Endodermal cell (in vitro differentiated cells): ENCODE data around the gene TDRD12. TPM values are rescaled to one million over a fixed set of nuclear protein-coding genes. Genes with fewer than 3 reads are reported as not detected.
"Not testable (repeated sequence)": the region's sequence is repeated elsewhere in the genome, so short reads cannot be mapped to it uniquely, and the experiment has no call there.

ENCODE experiments used
- DNase-seq: peaks from one replicate; pipeline ENCODE4 v3.0.0-alpha.2; 2017
- H3K27ac ChIP-seq: 2 replicates; pipeline ENCODE4 v1.5.1; 2013; ENCODE audit warnings: mild to moderate bottlenecking, low read depth, low read length, moderate library complexity
- H3K27me3 ChIP-seq: 2 replicates; pipeline ENCODE4 v1.6.1; 2013; ENCODE audit warnings: mild to moderate bottlenecking, low read length, moderate library complexity; ENCODE audit not compliant: insufficient read depth, control insufficient read depth, poor library complexity, severe bottlenecking
- H3K36me3 ChIP-seq: 2 replicates; pipeline ENCODE4 v1.7.0; 2013; ENCODE audit warnings: mild to moderate bottlenecking, low read length, moderate library complexity; ENCODE audit not compliant: control insufficient read depth, insufficient read depth
- H3K4me1 ChIP-seq: one replicate; pipeline ENCODE4 v1.7.0; 2013; ENCODE audit warnings: low read length; ENCODE audit not compliant: control insufficient read depth, insufficient read depth
- H3K4me3 ChIP-seq: 2 replicates; pipeline ENCODE4 v1.5.1; 2013; ENCODE audit warnings: mild to moderate bottlenecking, low read length, moderate library complexity
- H3K9ac ChIP-seq: 2 replicates; pipeline ENCODE4 v1.6.1; 2013; ENCODE audit warnings: mild to moderate bottlenecking, low read length, moderate library complexity; ENCODE audit not compliant: poor library complexity, severe bottlenecking; ENCODE audit errors: extremely low read depth
- H3K9me3 ChIP-seq: 2 replicates; pipeline ENCODE4 v1.6.1; 2013; ENCODE audit warnings: mild to moderate bottlenecking, low read length, moderate library complexity; ENCODE audit not compliant: control insufficient read depth
- H3K27ac Mint-ChIP-seq: 2 replicates; pipeline ENCODE4 v1.8.0; 2020; ENCODE audit warnings: mixed read lengths
- H3K27me3 Mint-ChIP-seq: 2 replicates; pipeline ENCODE4 v1.8.0; 2021; ENCODE audit warnings: mild to moderate bottlenecking, mixed read lengths; ENCODE audit not compliant: insufficient read depth
- H3K36me3 Mint-ChIP-seq: 2 replicates; pipeline ENCODE4 v1.8.0; 2020; ENCODE audit warnings: low read depth, mixed read lengths
- H3K4me1 Mint-ChIP-seq: 2 replicates; pipeline ENCODE4 v1.8.0; 2020; ENCODE audit warnings: mixed read lengths
- H3K4me3 Mint-ChIP-seq: 2 replicates; pipeline ENCODE4 v1.8.0; 2020; ENCODE audit warnings: mild to moderate bottlenecking, moderate library complexity, mixed read lengths
- H3K9me3 Mint-ChIP-seq: 2 replicates; pipeline ENCODE4 v1.8.0; 2020; ENCODE audit warnings: mild to moderate bottlenecking, mixed read lengths
- CTCF ChIP-seq: fragments of 200-600 bp; sonication (generic); conservative IDR thresholded peaks from 2 replicates; pipeline ENCODE4 v1.5.0; 2021; ENCODE audit warnings: antibody characterized with exemption, mild to moderate bottlenecking
- WGBS, 2 experiments: methylation state at CpG; one replicate each; pipeline versions ENCODE4 v1.1.5 to v1.1.7; 2013; ENCODE audit warnings: missing lambda C conversion rate in 2 of 2, mixed read lengths in 1 of 2; ENCODE audit not compliant: insufficient coverage in 1 of 2, insufficient read length in 1 of 2; 5-methylcytosine and 5-hydroxymethylcytosine counted together
- total RNA-seq, 2 donors: library from RNA; stranded (reverse); fragmentation: NEBNext Ultra II Directional in 1 of 2; extraction: Animal tissue kit (Norgen Biotek cat#: 25700) in 1 of 2; gene quantifications; 2 replicates in 1 of 2; 3 replicates in 1 of 2; pipeline ENCODE4 v1.2.1, GENCODE V29; 2021

The TDRD12 gene
- total RNA-seq, 2 donors from 2014 or later, result 0.20 to 0.84 TPM

GRCh38 chr19:32711747-32712146 is 7.8 kb upstream of the TDRD12 start:
- H3K9me3 ChIP-seq, result no peaks in the 10 kb centered on the region
- no peaks in the 10 kb centered on the region for H3K4me1 ChIP-seq
- WGBS, 2 experiments, result 97 to 99% methylated on average over 6 of the region's 6 CpGs
- Mint-ChIP-seq H3K4me1 (peaks cover 12% of the 10 kb centered on the region), H3K27me3 (no peaks in the 10 kb centered on the region), H3K36me3 (peaks cover 28% of the 10 kb centered on the region), H3K9me3 (no peaks in the 10 kb centered on the region), H3K4me3 (no peak overlapping the region), H3K27ac (no peak overlapping the region)
- no peaks in the 10 kb centered on the region for H3K27me3 ChIP-seq
- no peak for DNase-seq
- peaks cover 4% of the 10 kb centered on the region for H3K36me3 ChIP-seq
- no peak overlapping the region for H3K4me3 ChIP-seq
- H3K9ac ChIP-seq, result no peak overlapping the region
- H3K27ac ChIP-seq, result no peak overlapping the region
- no peak for TF ChIP-seq CTCF

- not testable (repeated sequence) for H3K4me1 ChIP-seq, H3K27ac Mint-ChIP-seq, H3K36me3 ChIP-seq, H3K27ac ChIP-seq, H3K27me3 Mint-ChIP-seq, DNase-seq, H3K9ac ChIP-seq, H3K27me3 ChIP-seq, H3K4me1 Mint-ChIP-seq, H3K4me3 Mint-ChIP-seq, H3K9me3 ChIP-seq, H3K9me3 Mint-ChIP-seq, H3K4me3 ChIP-seq
- WGBS, 2 experiments, result 83 to 97% methylated on average over 1 to 7 of the region's 7 CpGs
- H3K36me3 Mint-ChIP-seq, result peaks cover 16% of the 10 kb centered on the region
Measured at GRCh38 chr19:32716203-32716602, 3.4 kb upstream of the TDRD12 start.

GRCh38 chr19:32717496-32717895 is 2.1 kb upstream of the TDRD12 start:
- 93 to 95% methylated on average over 5 of the region's 5 CpGs for WGBS, 2 experiments
- no peak for DNase-seq
- Histone ChIP-seq H3K36me3 (no peaks in the 10 kb centered on the region), H3K9me3 (no peaks in the 10 kb centered on the region), H3K9ac (no peak overlapping the region), H3K27me3 (no peaks in the 10 kb centered on the region), H3K4me1 (no peaks in the 10 kb centered on the region), H3K4me3 (no peak overlapping the region), H3K27ac (no peak overlapping the region)
- Mint-ChIP-seq H3K27ac (no peak overlapping the region), H3K9me3 (peaks cover 2% of the 10 kb centered on the region), H3K4me3 (no peak overlapping the region), H3K27me3 (no peaks in the 10 kb centered on the region), H3K4me1 (no peaks in the 10 kb centered on the region), H3K36me3 (peaks cover 14% of the 10 kb centered on the region)
- TF ChIP-seq CTCF, result no peak

GRCh38 chr19:32718286-32718685 is 1.3 kb upstream of the TDRD12 start:
- Mint-ChIP-seq H3K36me3 (peaks cover 11% of the 10 kb centered on the region), H3K27ac (no peak overlapping the region), H3K9me3 (peaks cover 2% of the 10 kb centered on the region), H3K27me3 (no peaks in the 10 kb centered on the region), H3K4me3 (no peak overlapping the region), H3K4me1 (no peaks in the 10 kb centered on the region)
- Histone ChIP-seq H3K4me3 (no peak overlapping the region), H3K27ac (no peak overlapping the region), H3K9me3 (no peaks in the 10 kb centered on the region), H3K4me1 (no peaks in the 10 kb centered on the region), H3K36me3 (no peaks in the 10 kb centered on the region), H3K27me3 (no peaks in the 10 kb centered on the region), H3K9ac (no peak overlapping the region)
- DNase-seq, result no peak
- TF ChIP-seq CTCF, result no peak
- WGBS, 2 experiments, result 95 to 96% methylated on average over 7 of the region's 7 CpGs
